Measurements from ENCODE around the gene MOCS3.
"Not testable (repeated sequence)": the region's sequence is repeated elsewhere in the genome, so short reads cannot be mapped to it uniquely, and the experiment has no call there.

MOCS3 gene

DNA sequence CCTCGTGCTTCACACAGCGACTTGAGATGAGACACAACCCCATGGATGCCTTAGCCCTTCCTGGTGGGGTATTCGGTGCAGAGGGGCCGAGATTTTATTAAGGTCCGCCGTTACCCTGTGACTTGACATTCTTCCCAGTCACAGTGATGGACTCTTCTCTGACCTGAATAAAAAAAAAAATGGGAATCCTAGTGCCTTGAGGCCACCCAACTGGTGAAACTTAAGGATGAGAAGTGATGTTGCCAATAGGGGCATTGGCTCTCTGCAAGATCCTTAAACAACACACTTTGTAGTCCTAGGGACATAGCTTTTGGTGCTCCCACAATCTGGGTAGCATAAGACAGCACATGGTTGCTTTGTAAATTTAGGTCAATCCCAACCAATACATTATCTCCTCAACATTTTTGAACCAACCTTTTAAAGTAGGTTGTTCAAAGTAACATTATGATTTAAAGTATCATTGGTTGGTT lies 26.6 kb upstream of the MOCS3 start:
- no peak for DNase-seq (ENCODE audit: low spot score)

DNA sequence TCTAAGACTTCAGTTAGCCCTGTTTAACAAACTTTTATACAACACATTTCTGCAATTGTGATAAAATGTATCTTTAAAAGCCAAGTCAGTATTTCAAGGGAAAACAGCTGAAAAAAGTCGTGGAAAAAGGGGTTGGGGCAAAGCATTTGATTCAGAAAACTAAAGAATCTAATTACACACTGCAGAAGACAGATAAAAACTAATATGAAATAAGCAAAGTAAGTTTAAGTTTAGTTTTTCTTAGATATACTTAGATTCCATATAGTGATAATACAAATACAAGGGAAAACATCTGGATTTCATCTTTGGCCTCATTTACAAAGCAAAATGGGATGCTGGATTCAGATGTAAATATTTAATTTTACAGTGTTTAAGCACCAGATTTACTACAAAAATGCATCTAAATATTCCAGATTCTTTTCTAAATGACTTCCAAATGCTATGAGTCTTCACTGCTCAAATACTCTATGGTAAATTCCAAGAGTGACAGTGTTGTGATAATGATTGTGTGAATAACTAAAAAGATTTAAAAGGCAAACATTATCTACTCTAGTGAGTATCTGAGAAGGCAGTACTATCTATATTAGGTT lies 25.8 kb upstream of the MOCS3 start:
- no peak for DNase-seq (ENCODE audit: low spot score)

DNA sequence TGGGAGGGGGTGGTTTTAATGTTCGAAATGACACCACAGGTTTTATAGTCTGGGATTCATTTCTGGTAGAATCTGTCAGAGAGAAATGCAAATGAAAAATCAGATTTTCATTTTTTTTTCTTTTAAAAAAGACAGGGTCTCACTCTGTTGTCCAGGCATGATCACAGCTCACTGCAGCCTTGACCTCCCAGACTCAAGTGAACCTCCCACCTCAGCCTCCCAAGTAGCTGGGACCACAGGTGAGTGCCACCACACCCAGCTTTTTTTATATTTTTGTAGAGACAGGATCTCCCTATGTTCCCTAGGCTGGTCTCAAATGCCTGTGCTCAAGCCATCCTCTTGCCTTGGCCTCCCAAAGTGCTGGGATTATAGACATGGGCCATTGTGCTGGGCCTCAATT lies 25.0 kb upstream of the MOCS3 start:
- no peak for DNase-seq (ENCODE audit: low spot score)

DNA sequence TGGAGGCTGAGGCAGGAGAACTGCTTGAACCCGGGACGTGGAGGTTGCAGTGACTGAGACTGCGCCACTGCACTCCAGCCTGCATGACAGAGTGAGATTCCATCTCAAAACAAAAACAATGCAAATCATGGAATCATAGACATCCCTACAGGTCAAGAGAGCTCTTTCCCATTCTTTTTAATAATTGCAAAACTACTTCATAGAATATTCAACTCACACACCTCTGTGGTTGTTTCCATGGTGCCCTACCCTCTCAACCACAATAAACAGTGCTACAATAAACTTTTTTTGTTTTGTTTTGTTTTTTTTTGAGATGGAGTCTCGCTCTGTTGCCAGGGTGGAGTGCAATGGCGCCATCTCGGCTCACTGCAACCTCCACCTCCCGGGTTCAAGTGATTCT lies 15.5 kb upstream of the MOCS3 start:
- no peak for DNase-seq (ENCODE audit: low spot score)

DNA sequence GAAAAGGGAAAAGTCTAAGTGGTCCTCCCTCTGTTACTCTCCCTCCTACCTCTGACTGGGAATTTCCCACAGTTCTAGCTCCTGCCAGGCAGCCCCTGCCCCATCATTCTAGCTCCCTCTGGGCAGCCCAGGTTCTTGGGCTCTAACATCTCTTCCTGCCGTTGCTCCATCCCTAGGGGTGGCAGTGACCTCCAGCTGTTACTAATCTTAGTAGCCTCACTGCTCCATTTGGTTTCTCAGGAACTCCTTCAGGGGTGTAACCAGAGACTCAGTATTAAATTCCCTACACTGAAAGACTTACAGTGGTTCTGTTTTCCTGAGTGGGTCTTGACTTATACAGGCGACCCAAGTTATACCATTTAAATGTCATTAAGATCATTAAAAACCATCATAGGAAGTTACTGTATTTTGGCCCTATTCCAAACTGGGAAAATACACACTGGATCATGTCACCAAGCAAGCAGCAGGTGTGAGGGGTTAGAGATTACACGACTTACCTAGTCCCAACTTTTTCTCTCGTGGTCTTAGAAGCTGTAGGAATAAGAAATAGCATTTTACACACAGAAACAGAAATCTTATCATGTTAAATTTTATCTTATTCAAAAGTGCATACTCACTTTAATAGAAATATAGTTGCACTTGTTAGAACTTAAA lies 10.4 kb upstream of the MOCS3 start:
- DNase-seq (ENCODE audit: low spot score) = no peak

DNA sequence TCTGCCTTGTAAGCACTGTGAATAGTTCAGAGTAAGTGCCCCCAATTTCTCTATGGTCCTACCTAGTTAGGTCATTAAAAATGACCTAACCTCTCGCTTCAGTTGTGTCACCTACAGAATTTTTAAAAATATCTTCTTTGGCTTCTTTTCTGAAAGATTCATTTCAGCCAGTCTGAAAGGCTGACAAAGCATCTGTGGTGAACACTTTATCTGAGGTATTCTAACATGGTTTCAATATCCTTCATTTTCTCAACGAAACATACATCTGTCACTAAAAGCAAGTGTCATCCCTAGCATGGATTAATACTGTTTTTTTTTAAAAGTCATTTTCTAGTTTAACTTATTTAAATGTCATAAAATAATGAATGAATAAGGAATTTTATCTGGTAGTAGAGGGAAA lies 5.4 kb upstream of the MOCS3 start:
- DNase-seq (ENCODE audit: low spot score) = no peak

DNA sequence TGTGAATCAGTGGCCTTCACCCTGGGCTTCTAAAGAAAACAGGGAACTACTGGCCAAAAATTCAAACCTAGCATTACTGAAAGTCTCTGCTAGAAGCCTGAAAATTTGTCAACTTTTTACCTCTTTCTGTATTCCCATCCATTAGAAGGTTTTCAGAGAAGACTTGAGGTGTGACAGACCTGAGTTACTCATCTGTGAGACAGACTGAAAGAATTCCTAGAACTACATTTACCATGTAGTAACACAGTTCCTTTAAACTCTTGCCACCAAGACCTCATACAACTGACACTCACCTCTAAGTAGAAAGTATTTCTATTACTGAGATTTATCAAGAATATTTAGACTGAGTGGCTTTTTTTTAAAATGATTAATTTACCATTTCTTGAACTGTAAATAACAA lies 4.8 kb upstream of the MOCS3 start:
- DNase-seq (ENCODE audit: low spot score) = no peak

DNA sequence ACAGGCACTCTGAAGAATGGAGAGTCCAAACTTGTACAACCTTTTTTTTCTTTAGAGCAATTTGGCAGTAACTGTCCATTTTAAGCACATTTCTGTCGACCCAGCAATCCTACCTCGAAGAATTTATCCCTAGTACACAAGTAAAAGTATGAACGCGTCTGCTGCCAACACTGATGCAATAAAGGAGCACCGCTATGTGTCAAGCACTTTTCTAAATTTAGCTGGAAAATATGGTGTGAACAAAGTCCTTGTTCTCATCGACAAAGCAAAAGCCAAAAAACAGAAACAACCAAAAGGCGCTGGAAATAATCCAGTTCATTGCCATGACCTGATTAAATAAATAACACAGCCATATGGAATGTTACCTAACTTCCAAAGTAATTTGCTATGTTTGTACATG lies 1.3 kb upstream of the MOCS3 start:
- DNase-seq (ENCODE audit: low spot score) = peak; percentile 27

DNA sequence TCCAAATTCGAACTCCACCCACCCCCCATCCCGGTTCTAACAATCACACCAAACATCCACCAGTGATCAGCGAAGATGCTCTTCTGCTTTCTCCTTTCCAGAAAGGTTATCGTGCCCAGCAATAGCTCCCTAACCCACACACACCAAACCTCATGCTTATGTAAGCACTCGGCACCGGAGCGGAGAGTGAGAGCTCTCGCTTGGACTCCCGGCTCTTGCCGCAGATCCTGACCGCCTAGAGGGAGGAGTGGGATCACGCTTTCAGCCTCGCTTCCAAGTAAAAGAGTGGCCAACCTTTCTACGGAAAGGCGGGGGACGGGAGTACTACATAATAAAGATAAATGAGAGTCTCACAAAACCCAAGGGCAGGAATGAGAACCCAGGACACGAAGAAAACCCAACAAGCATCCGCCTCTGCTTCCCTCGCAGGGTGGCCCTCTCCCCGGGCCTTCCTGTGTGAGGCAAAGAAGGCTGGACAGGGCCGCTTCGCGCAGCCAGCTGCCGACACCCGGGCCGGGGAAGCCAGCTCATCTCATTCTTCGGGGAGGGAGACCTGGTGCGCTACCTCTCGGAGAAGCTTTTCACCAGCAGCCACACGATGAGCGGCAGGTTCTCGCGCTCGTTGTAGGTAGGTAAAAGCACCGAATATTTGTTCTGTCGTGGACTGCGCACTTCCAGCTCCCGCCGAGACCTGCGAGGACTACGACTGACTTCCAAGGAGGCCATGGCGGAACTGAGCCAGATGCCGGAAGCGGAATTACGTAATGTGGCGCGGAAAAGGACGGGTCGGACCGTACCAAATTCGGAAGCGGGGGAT lies 612 bp upstream of the MOCS3 start, which contains the start of gene DPM1:
Gene DPM1, minus strand, starts transcription at position 735 of the 817 bp plus-strand sequence. Its CDS starts 9 bp downstream, at position 726.
- peak; percentile 93 for DNase-seq (ENCODE audit: low spot score)

DNA sequence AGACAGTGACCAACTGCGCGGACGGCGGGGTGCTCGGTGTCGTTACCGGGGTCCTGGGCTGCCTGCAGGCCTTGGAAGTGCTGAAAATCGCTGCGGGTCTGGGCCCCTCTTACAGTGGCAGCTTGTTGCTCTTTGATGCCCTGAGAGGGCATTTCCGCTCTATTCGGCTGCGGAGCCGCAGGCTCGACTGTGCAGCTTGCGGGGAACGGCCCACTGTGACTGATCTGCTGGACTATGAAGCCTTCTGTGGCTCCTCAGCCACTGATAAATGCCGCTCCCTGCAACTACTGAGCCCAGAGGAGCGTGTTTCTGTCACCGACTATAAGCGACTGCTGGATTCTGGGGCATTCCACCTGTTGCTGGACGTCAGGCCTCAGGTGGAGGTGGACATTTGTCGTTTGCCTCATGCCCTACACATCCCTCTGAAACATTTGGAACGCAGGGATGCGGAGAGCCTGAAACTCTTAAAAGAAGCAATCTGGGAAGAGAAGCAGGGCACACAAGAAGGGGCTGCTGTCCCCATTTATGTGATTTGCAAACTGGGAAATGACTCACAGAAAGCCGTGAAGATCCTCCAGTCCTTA lies 1.0 kb downstream of the MOCS3 start:
- no peak for DNase-seq (ENCODE audit: low spot score)

DNA sequence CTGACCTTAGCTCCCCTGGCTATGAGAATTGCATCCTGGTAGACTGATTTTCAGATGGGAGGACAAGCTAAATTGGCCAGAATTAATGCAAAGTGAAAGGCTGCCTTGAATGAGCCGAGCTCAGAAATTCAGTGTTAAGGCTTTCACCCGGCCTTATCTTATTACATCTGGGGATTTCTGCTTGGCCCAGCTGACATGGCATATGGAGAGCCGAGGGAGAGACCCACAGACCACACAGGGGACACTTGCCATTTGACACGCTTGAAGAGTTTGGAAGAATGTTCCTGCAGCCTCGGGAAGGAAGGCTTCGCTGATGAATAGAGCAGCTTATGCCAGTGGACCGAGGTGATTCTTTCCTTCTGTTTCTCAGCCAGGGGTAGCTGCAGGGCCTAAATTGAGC lies 9.0 kb downstream of the MOCS3 start:
- DNase-seq (ENCODE audit: low spot score) = no peak

DNA sequence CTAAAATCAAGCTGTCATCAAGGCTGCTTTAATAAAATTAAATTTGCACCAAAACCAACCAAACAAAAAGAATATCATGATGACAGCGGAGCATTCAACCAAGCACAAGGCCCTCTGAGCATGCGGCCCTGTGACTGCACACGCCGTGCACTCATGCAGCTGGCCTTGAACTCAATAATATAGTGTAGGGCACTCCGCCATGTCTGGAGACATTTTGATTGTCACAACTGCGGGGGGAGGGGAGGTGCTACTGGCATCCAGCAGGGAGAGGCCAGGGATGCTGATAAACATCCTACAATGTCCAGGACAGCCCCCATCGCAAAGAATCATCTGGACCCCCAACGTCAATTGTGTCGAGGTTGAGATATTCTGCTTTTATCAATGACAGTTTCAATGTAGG lies 9.7 kb downstream of the MOCS3 start:
- no peak for DNase-seq (ENCODE audit: low spot score)

DNA sequence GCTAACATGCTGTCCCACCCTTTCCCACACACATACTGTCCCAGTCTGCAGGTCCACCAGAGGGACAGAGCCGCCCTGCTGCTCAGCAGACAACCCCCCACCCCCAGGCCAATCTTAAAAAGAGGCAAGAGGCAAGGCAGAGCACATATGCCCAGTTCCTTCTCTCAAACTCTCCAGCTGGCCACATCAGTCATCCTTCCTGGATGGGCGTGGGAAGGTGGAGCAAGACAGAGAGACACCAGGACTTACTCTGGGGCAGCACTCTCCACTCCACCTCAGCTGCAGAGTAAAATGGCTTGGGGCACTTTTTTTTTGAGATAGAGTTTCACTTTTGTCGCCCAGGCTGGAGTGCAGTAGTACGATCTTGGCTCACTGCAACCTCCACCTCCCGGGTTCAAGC lies 10.8 kb downstream of the MOCS3 start:
- no peak for DNase-seq (ENCODE audit: low spot score)

DNA sequence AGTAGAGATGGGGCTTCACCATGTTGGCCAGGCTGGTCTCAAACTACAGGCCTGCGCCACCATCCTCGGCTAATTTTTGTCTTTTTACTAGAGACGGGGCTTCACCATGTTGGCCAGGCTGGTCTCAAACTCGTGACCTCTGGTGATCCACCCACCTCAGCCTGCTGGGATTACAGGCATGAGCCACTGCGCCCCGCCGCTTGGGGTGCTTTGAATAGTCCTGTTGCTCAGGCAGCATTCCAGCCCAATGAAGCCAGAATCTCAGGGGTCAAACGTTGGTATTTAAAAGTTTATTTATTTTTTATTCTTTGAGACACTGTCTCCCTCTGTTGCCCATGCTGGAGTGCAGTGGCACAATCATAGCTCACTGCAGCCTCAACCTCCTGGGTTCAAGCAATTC lies 11.3 kb downstream of the MOCS3 start:
- no peak for DNase-seq (ENCODE audit: low spot score)

DNA sequence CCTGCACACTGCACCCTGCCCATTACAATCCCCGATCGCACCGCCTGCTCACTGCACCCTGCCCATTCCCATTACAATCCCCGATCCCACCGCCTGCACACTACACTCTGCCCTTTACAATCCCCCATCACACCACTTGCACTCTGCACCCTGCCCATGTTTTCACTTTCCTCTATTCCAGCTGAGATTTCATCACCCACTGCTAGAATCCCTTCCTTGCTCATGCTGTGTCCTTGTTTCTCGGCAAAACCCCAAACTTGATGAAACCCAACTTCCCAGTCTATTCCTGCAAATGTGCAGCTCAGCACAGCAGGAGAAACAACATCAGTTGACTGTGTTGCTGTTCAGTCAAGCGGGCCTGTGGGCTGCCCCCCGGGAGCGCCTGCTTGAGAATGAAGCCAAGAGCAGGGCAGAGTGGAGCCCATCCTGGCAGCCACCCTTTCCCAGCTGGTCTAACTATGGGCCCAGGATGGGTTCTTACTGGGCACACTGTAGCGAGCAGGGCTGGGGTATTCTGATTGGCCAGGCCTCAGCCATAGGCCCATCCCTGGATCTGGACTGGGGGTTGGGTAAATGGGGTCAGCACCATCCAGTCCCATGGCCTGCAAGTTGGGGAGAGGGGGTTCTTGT lies 17.2 kb downstream of the MOCS3 start:
- no peak for DNase-seq (ENCODE audit: low spot score)

DNA sequence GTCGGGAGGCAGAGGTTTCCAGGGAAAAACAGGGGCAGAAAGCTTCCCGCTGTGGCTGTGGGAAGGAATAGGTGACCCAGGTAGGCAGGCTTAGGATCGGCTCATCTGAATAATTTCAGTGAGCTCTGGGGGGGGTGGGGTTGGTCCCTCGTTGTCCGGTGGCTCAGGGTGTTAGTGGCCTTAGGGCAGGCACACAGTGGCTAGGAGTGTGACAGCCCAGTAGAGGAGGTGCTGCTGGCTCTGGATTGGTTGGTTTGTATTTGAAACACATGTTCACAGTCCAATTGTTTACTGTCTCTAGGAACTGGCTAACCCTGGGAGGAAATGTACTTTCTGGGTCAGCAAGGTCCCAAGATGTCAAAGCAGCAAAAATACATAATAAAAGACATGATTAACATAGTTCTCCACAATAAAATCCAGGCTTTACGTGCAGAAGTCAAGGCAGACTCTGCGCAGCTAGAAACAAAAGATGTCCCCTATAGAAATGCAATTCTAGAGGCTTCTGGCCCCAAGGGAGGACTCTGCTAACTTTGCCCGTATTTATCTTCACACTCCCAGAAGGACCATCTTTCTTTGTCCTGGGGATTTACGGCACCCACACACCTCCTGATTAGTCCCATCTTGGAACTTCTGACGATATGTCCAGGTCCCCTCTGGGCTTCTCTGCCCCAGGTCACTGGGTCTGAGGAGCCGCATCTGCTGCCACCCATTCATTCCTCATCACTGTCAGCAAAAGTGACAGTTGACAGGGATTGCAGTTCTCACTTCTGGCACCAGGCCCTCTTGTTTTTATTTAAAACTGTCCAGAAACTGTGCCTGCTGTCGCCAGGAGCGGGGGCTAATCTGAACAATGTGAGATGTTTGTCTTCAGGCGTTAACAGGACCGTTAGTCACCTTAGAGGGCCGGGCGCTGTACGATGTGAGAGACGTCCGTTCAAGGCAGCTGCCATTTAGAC lies 18.7 kb downstream of the MOCS3 start:
- DNase-seq (ENCODE audit: low spot score) = no peak

DNA sequence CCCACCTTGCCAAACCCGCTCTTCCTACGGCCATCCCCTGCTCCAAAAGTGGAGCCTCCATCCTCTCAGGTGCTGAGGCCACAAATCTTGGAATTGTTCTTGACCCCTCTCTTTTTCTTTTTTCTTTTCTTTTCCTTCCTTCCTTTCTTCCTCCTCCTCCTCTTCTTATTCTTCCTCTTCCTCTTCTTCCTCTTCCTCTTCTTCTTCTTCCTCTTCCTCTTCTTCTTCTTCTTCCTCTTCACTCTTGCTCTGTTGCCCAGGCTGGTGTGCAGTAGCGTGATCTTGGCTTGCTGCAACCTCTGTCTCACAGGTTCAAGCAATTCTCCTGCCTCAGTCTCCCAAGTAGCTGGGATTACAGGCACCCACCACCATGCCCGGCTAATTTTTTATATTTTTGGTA lies 19.9 kb downstream of the MOCS3 start:
- not testable (repeated sequence) for DNase-seq (ENCODE audit: low spot score)

DNA sequence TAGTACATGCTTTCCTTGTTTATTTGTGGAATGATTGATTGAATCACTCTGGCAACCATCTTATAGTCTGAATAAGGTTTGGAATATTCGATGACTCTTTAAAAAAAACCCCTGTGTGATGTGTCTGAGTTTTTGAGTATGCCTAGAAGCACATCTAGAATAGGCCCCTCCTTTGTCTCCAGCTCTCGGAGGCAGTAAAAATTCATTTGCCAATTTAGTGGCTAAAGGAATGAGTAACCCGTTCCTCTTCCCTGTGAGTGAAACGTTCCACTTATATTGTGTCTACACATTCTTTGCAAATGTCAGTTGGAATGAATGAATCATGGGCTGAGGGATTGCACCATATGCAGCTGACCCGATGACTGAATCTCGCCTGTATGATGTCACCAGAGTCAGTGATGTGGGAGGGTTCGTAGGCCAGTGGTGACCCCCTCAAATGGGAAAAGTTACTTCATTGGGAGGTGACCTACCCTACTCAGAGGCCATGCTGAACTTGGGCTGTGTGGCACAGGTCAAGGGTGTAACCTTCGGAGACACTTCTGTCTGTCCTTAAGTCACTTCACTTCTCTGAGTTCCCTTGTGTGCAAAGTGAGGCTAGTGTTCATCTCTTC lies 21.6 kb downstream of the MOCS3 start:
- no peak for DNase-seq (ENCODE audit: low spot score)

DNA sequence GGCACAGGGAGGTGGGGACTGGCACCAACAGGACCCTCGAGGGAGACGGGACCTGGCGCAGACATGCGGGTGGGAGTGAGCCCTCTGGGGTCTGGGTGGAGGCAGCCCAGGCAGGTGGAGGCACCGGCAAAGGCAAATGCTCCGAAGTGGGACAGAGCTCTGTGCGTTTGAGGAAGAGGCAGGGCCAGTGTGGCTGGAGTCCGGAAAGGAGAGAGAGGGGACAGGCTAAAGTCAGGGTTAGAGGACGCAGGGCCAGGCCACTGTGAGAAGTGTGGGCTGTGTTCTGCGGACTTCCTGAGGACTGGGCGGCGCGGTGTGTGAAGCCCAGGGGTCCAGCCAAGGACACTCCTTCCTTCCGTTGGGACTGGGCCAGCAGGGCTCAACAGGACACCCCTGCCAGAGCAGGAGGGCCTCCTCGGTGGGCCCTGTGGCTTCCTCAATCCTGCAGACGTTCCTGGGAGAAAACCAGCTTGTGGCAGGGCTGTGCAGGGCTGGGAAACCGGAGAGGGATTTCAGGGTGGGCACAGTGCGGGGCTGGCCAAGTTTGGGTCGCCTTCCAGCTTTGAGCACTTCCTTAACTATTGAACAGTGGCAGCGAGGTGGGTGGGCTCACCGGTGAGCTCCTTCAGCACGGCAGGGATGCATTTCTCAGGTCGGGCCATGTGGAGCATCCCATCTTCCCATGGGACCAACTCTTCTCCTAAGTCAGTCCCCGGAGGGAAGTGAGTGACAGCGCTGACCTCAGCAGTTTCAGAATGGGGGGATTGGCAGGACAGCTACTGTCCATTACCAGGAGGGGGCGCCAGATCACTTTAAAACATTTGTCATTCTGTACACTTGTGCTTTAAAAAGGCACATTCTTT lies 22.5 kb downstream of the MOCS3 start:
- peak; percentile 77 for DNase-seq (ENCODE audit: low spot score)

DNA sequence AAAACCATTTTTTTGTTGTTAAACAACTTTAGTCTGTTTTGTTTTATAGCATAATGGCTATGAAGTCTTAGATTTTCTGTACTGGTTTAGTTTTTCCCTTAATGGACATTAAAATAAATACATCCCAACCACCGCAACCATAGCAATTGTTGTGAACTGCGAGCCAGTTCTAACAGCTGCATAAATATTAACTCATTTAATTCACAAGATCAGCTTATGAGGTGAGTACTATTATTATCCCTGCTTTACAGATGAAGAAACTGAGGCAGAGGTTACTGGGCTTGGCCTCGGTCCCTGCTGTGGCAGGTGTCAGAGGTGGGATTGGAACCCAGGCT lies 23.1 kb downstream of the MOCS3 start:
- no peak for DNase-seq (ENCODE audit: low spot score)
